Kidney epithelial cell (primary cell): Measurements from ENCODE around the gene TP53BP2. TPM values are rescaled to one million over a fixed set of nuclear protein-coding genes. Genes with fewer than 3 reads are reported as not detected.

ENCODE experiments used
- DNase-seq: peaks from one replicate; pipeline ENCODE4 v3.0.0-alpha.2; 2010; ENCODE audit warnings: low read depth
- H3K27me3 ChIP-seq: 2 replicates; pipeline ENCODE4 v1.6.0; 2011; ENCODE audit warnings: low read length; ENCODE audit not compliant: control insufficient read depth, insufficient read depth
- H3K36me3 ChIP-seq: 2 replicates; pipeline ENCODE4 v1.5.1; 2011; ENCODE audit warnings: low read length; ENCODE audit not compliant: control insufficient read depth, insufficient read depth
- H3K4me3 ChIP-seq: 2 replicates; pipeline ENCODE4 v1.5.1; 2011; ENCODE audit warnings: low read depth, mild to moderate bottlenecking, control low read depth, low read length
- total RNA-seq: library from RNA; depleted of rRNA; stranded (reverse); fragments of >200 nt; gene quantifications from 2 replicates; pipeline ENCODE4 v1.2.3, GENCODE V29; 2015
- TF ChIP-seq, protein P1 (sequence below): IDR thresholded peaks from 2 replicates; pipeline ENCODE4 v1.5.1; 2011; ENCODE audit warnings: mild to moderate bottlenecking, moderate library complexity, low read length, control low read depth, inconsistent platforms; ENCODE audit not compliant: insufficient read depth, poor library complexity, severe bottlenecking

TP53BP2 gene
- total RNA-seq, 1 donor from 2014 or later = 97.1 TPM

- H3K4me3 ChIP-seq = no peak overlapping the region
- H3K36me3 ChIP-seq = peaks cover 1% of the 10 kb centered on the region
- no peaks in the 10 kb centered on the region for H3K27me3 ChIP-seq
- TF ChIP-seq, protein P1, sequence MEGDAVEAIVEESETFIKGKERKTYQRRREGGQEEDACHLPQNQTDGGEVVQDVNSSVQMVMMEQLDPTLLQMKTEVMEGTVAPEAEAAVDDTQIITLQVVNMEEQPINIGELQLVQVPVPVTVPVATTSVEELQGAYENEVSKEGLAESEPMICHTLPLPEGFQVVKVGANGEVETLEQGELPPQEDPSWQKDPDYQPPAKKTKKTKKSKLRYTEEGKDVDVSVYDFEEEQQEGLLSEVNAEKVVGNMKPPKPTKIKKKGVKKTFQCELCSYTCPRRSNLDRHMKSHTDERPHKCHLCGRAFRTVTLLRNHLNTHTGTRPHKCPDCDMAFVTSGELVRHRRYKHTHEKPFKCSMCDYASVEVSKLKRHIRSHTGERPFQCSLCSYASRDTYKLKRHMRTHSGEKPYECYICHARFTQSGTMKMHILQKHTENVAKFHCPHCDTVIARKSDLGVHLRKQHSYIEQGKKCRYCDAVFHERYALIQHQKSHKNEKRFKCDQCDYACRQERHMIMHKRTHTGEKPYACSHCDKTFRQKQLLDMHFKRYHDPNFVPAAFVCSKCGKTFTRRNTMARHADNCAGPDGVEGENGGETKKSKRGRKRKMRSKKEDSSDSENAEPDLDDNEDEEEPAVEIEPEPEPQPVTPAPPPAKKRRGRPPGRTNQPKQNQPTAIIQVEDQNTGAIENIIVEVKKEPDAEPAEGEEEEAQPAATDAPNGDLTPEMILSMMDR = no peak
- DNase-seq = no peak
These were observed 68.8 kb downstream of the TP53BP2 start for GRCh38 chr1:223776826-223777454.

DNA sequence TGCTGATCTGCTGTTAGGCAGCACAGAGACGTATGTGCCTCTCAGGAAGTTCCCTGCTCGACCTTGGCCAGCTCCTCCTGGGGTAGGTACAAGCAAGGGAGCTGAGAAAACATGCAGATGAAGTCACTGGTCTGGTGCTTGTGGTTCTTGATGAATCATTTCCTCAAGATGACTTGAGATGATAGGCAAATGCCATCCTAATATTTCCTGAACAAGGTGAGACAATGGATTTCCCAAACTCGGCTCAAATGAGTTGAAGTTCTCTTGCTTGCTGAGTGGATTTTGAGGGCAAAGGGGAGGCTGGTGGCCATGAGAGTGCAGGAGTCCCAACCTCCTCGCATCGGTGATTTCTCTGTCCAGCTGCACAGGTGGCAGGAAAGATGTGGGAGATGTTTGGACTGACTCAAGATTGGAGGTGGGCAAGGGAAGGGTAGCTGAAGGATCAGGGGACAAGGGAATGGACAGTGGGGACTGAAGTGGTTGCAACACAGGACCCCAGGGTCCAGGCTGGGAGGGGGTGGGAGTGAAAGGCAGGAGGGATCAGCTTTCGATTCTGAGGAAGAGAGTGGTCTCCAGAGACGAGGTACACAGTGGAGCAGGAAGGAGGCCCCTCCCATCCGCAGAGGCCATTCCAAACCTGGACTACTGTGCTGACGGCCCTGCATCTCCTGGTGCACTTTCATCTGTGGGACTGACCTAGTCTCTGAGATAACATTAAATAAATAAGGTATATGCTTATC, 69.5 kb downstream of the TP53BP2 start:
- H3K36me3 ChIP-seq = peaks cover 1% of the 10 kb centered on the region
- peak; percentile 98 for DNase-seq
- TF ChIP-seq, protein P1 = no peak
- H3K4me3 ChIP-seq = no peak overlapping the region
- H3K27me3 ChIP-seq = no peaks in the 10 kb centered on the region

- DNase-seq = no peak
- H3K4me3 ChIP-seq = no peak overlapping the region
- TF ChIP-seq, protein P1 = no peak
- no peaks in the 10 kb centered on the region for H3K27me3 ChIP-seq
- H3K36me3 ChIP-seq = peaks cover 5% of the 10 kb centered on the region
These were observed 70.1 kb downstream of the TP53BP2 start for GRCh38 chr1:223775711-223776074.

- Histone ChIP-seq H3K4me3 (no peak overlapping the region), H3K27me3 (no peaks in the 10 kb centered on the region), H3K36me3 (peaks cover 5% of the 10 kb centered on the region)
- TF ChIP-seq, protein P1 = no peak
- no peak for DNase-seq
These were observed 70.7 kb downstream of the TP53BP2 start for GRCh38 chr1:223775054-223775453.

DNA sequence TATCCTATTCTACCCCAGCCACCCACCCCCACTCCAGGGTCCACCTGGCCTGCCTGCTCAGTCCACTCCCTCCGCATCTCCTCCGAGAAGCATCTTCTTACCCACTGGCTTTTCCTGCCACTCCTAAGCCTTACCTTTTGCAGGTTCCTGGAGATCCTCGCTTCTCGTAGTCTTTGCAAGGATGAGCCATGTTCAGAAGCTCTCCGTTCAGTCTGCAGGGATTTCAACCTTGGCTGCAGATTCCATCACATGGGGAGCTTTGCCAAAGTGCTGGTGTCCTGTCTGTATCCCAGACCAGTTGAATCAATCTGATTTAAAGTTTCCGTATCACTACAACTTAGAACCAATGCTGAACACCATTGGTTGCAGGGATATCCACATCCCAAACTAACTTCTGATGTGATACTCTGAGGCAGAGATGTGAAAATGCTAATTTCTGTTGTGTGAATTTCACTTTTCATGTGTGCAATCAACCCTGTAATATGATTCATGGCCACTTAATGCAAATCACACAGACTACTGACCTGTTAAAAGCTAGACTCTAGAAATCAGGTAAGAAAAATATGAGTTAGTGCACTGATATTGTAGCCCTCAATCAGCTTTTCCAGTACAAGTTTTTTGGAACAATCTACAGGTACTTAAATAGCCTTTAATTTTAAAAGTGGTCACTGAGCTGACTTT, 71.5 kb downstream of the TP53BP2 start:
- Histone ChIP-seq H3K36me3 (peaks cover 5% of the 10 kb centered on the region), H3K4me3 (no peak overlapping the region), H3K27me3 (no peaks in the 10 kb centered on the region)
- no peak for DNase-seq
- TF ChIP-seq, protein P1 = no peak
